A549 (cell line): ENCODE data around the gene UBQLN4. TPM values are rescaled to one million over a fixed set of nuclear protein-coding genes. Genes with fewer than 3 reads are reported as not detected.

Experiments used
- ATAC-seq, 2 experiments: fragments of 200-7000 bp in 1 of 2; fragments of >200 bp in 1 of 2; cut with Nextera tagmentation in 1 of 2; cut with Tn5 transposase in 1 of 2; 3 replicates each; pipeline versions ENCODE4 v1.8.0 to v1.9.1; 2018 to 2020; ENCODE audit warnings: mild to moderate bottlenecking in 1 of 2, moderate library complexity in 1 of 2
- CTCF ChIA-PET: fragments of 300-600 bp; sonication (Branson Sonifier 250); formaldehyde crosslinking; extraction: SDS; loops from one replicate; lab custom pipeline; 2021; ENCODE audit warnings: antibody characterized with exemption, inconsistent platforms; lab: Yijun Ruan, JAX
- POLR2A ChIA-PET: fragments of 350-600 bp; formaldehyde crosslinking; extraction: SDS; loops from one replicate; lab custom pipeline; 2021; ENCODE audit warnings: antibody characterized with exemption, inconsistent platforms; lab: Yijun Ruan, JAX
- DNase-seq, 2 experiments: peaks; one replicate each; pipeline versions ENCODE4 v3.0.0 to v3.0.0-alpha.2; 2011 to 2016; ENCODE audit warnings: low read depth in 1 of 2, low spot score in 1 of 2
- FAIRE-seq: peaks from 2 replicates; lab custom pipeline; 2011; peaks lifted over from hg19 to GRCh38; lab: Jason Lieb, UNC
- H3K27ac ChIP-seq, 2 experiments: fragments of >200 bp; sonication (Bioruptor Twin); formaldehyde crosslinking; 3 replicates each; pipeline ENCODE4 v1.5.1; 2016 to 2017
- H3K4me1 ChIP-seq: fragments of >200 bp; sonication (Bioruptor Twin); formaldehyde crosslinking; 3 replicates; pipeline ENCODE4 v1.6.1; 2016
- H3K4me2 ChIP-seq: fragments of >200 bp; sonication (Bioruptor Twin); formaldehyde crosslinking; 3 replicates; pipeline ENCODE4 v1.6.1; 2016
- H3K4me3 ChIP-seq: fragments of >200 bp; sonication (Bioruptor Twin); formaldehyde crosslinking; 3 replicates; pipeline ENCODE4 v1.5.1; 2016
- H3K9me3 ChIP-seq: fragments of >200 bp; sonication (Bioruptor Twin); formaldehyde crosslinking; 3 replicates; pipeline ENCODE4 v1.6.1; 2016
- ATOH8 ChIP-seq: fragments of 250-450 bp; sonication (Bioruptor Pico); IDR thresholded peaks from 2 replicates; pipeline ENCODE4 v1.5.0; 2020; ENCODE audit warnings: low read depth, mild to moderate bottlenecking, moderate library complexity
- BCL3 ChIP-seq: fragments of >200 bp; sonication (Bioruptor Twin); formaldehyde crosslinking; IDR thresholded peaks from 3 replicates; pipeline ENCODE4 v1.6.1; 2016
- CBX8 ChIP-seq: fragments of 200-600 bp; sonication (generic); IDR thresholded peaks from 2 replicates; pipeline ENCODE4 v1.6.1; 2016
- CHD2 ChIP-seq: fragments of 150-350 bp; IDR thresholded peaks from 2 replicates; pipeline ENCODE4 v1.6.1; 2014; ENCODE audit warnings: low read length; ENCODE audit not compliant: partially characterized antibody
- CTCF ChIP-seq: fragments of >200 bp; sonication (Bioruptor Twin); formaldehyde crosslinking; IDR thresholded peaks from 3 replicates; pipeline ENCODE4 v1.5.1; 2016
- EHF ChIP-seq: fragments of 250-450 bp; sonication (Bioruptor Pico); IDR thresholded peaks from 2 replicates; pipeline ENCODE4 v1.5.0; 2020; ENCODE audit warnings: mild to moderate bottlenecking
- ESRRA ChIP-seq: fragments of 150-350 bp; IDR thresholded peaks from 2 replicates; pipeline ENCODE4 v1.6.1; 2014; ENCODE audit warnings: mild to moderate bottlenecking, low read length, borderline replicate concordance
- FOSL2 ChIP-seq, 2 experiments: fragments of 450-650 bp in 1 of 2; fragments of >200 bp in 1 of 2; sonication (Bioruptor Twin) in 1 of 2; formaldehyde crosslinking; IDR thresholded peaks; 2 replicates each; pipeline versions ENCODE4 v1.5.0 to v1.6.1; 2016 to 2020; ENCODE audit warnings: mild to moderate bottlenecking in 1 of 2, moderate library complexity in 1 of 2
- HMGXB4 ChIP-seq: fragments of 250-450 bp; sonication (Bioruptor Pico); IDR thresholded peaks from 2 replicates; pipeline ENCODE4 v1.5.0; 2021; ENCODE audit warnings: mild to moderate bottlenecking, moderate library complexity, borderline replicate concordance
- JUN ChIP-seq, 2 experiments: fragments of >200 bp; sonication (Bioruptor Twin); formaldehyde crosslinking; IDR thresholded peaks; 2 replicates in 1 of 2; 3 replicates in 1 of 2; pipeline ENCODE4 v1.6.1; 2016 to 2017
- JUNB ChIP-seq: fragments of >200 bp; sonication (Bioruptor Twin); formaldehyde crosslinking; IDR thresholded peaks from 2 replicates; pipeline ENCODE4 v1.6.1; 2016
- MAZ ChIP-seq: fragments of 150-350 bp; IDR thresholded peaks from 2 replicates; pipeline ENCODE4 v1.6.1; 2014; ENCODE audit warnings: antibody characterized with exemption, low read depth, low read length, borderline replicate concordance
- NPAS2 ChIP-seq: fragments of 250-450 bp; sonication (Bioruptor Pico); IDR thresholded peaks from 2 replicates; pipeline ENCODE4 v1.8.0; 2022; ENCODE audit warnings: mild to moderate bottlenecking, moderate library complexity, borderline replicate concordance
- PHF8 ChIP-seq: fragments of 200-600 bp; sonication (generic); IDR thresholded peaks from 2 replicates; pipeline ENCODE4 v1.6.1; 2016; ENCODE audit warnings: low read depth, mild to moderate bottlenecking, antibody characterized with exemption, moderate library complexity, borderline replicate concordance
- POLR2A ChIP-seq: IDR thresholded peaks from 2 replicates; pipeline ENCODE4 v1.6.1; 2012; ENCODE audit warnings: mild to moderate bottlenecking, low read length
- RAD21 ChIP-seq, 2 experiments: fragments of >200 bp in 1 of 2; sonication (Bioruptor Twin) in 1 of 2; formaldehyde crosslinking in 1 of 2; IDR thresholded peaks in 1 of 2; conservative IDR thresholded peaks in 1 of 2; 2 replicates in 1 of 2; 3 replicates in 1 of 2; pipeline ENCODE4 v1.6.1; 2012 to 2018; ENCODE audit warnings: inconsistent platforms in 1 of 2
- RARB ChIP-seq: fragments of 250-450 bp; sonication (Bioruptor Pico); IDR thresholded peaks from 2 replicates; pipeline ENCODE4 v1.8.0; 2021; ENCODE audit warnings: mild to moderate bottlenecking, moderate library complexity
- TP53 ChIP-seq: fragments of 250-450 bp; sonication (Bioruptor Pico); IDR thresholded peaks from 2 replicates; pipeline ENCODE4 v1.5.0; 2021; ENCODE audit warnings: mild to moderate bottlenecking, moderate library complexity
- USF2 ChIP-seq: fragments of 450-650 bp; IDR thresholded peaks from 2 replicates; pipeline ENCODE4 v1.6.1; 2014; ENCODE audit warnings: antibody characterized with exemption
- ZSCAN20 ChIP-seq: fragments of 250-450 bp; sonication (Bioruptor Pico); IDR thresholded peaks from 2 replicates; pipeline ENCODE4 v1.8.0; 2022; ENCODE audit warnings: mild to moderate bottlenecking, moderate library complexity
- WGBS: methylation state at CpG from one replicate; pipeline ENCODE4 v1.1.6; 2017; ENCODE audit errors: missing lambda C conversion rate; 5-methylcytosine and 5-hydroxymethylcytosine counted together
- polyA minus RNA-seq: library from RNA; depleted of rRNA, polyadenylated mRNA; stranded (reverse); fragments of >200 nt; gene quantifications from 2 replicates; pipeline ENCODE4 v1.2.3, GENCODE V29; 2011; rRNA and poly(A)+ RNA removed
- polyA plus RNA-seq, 4 experiments: library from polyadenylated mRNA; depleted of rRNA in 3 of 4; stranded (reverse); fragments of >200 nt; fragmentation: RNase III in 1 of 4; extraction: RNeasy Plus Mini Kit Qiagen cat#74134 plus additional on column Dnase treatment in 1 of 4; gene quantifications; 2 replicates in 3 of 4; 3 replicates in 1 of 4; pipeline ENCODE4 v1.2.3, GENCODE V29; 2011 to 2017

UBQLN4 gene
- polyA plus RNA-seq (2011; rRNA removed): 42.0 and 47.6 TPM in 2 replicates
- polyA plus RNA-seq (2012; cell fraction: cytosol; rRNA removed): 35.5 and 45.0 TPM in 2 replicates
- polyA plus RNA-seq (2012; cell fraction: nucleus; rRNA removed): 58.9 and 60.0 TPM in 2 replicates
- 36.5 to 39.1 TPM (median 38.2 TPM) in 3 replicates for polyA plus RNA-seq (2017; fragmentation: RNase III; extraction: RNeasy Plus Mini Kit Qiagen cat#74134 plus additional on column Dnase treatment)
- polyA minus RNA-seq: 57.8 TPM in 2 replicates

- FAIRE-seq (no peak), DNase-seq (peak; percentile 84 to 87)
- under 1% methylated on average over 14 of the region's 49 CpGs for WGBS
Observed at GRCh38 chr1:156053768-156054499, at the start of gene UBQLN4. Gene UBQLN4, minus strand, starts transcription at chr1:156053798. Its CDS starts 97 bp downstream, at chr1:156053701.

More at GRCh38 chr1:156053768-156054499, at the start of gene UBQLN4:
- CTCF ChIA-PET: interaction anchor here (0.5 to 3.1 kb wide), 17 partner anchors 11 to 203 kb away, joined by 3 to 20 read pairs (median 5); no protein-coding TSS in a partner anchor
- peak; percentile 64 to 72 for ATAC-seq
- H3K4me1 ChIP-seq: peaks cover 10% of the 10 kb centered on the region; the same call in 2 of the 3 replicates
- H3K4me2 ChIP-seq: peak within 1 kb of the TSS; percentile 83
- H3K4me3 ChIP-seq: peak within 1 kb of the TSS; percentile 85
- no peaks in the 10 kb centered on the region for H3K9me3 ChIP-seq
- POLR2A ChIA-PET: no interaction called here
- H3K27ac ChIP-seq: peak within 1 kb of the TSS; percentile 94 to 97
- TF ChIP-seq CBX8 (no peak), FOSL2 (IDR thresholded peaks at IDR 0.05) (no peak), FOSL2 (CRISPR knock-in tag; IDR thresholded peaks at IDR 0.05) (no peak), CHD2 (no peak), MAZ (peak; percentile 78; the same call in 1 of the 2 replicates), CTCF (peak; percentile 53), RARB (no peak), JUN (IDR thresholded peaks at IDR 0.05) (peak in 1 of 2 experiments; percentile 66; a peak in 3 of 5 replicates), NPAS2 (CRISPR knock-in tag) (no peak), BCL3 (no peak), ZSCAN20 (no peak), ESRRA (no peak), PHF8 (peak; percentile 34; the same call in 1 of the 2 replicates), RAD21 (conservative IDR thresholded peaks at IDR 0.05 in 1 of 2, IDR thresholded peaks at IDR 0.05 in 1 of 2) (0 out of 5 replicates have a peak, but pooled peaks of 1 of the 2 experiments have one; percentile 11), TP53 (CRISPR knock-in tag) (peak; percentile 66; the same call in 1 of the 2 replicates), USF2 (no peak), ATOH8 (CRISPR knock-in tag) (no peak), POLR2A (peak; percentile 37), JUNB (no peak), EHF (CRISPR knock-in tag) (no peak), HMGXB4 (CRISPR knock-in tag) (no peak)
